Smooth muscle cell (in vitro differentiated cells): ENCODE data around the gene ZNF718. TPM values are rescaled to one million over a fixed set of nuclear protein-coding genes. Genes with fewer than 3 reads are reported as not detected.

ENCODE experiments used
- DNase-seq: peaks from one replicate; lab custom pipeline; 2025; ENCODE audit not compliant: unreplicated experiment; lab: John Stamatoyannopoulos, UW
- H2AFZ ChIP-seq: fragments of 200-600 bp; sonication (generic); 2 replicates; pipeline ENCODE4 v1.6.0; 2016; ENCODE audit warnings: antibody characterized with exemption, low read depth, mild to moderate bottlenecking
- H3F3A ChIP-seq: fragments of 200-600 bp; sonication (generic); 2 replicates; pipeline ENCODE4 v1.6.0; 2017; ENCODE audit warnings: antibody characterized with exemption, low read depth
- H3K27ac ChIP-seq: fragments of 200-600 bp; sonication (generic); 2 replicates; pipeline ENCODE4 v1.5.1; 2016; ENCODE audit warnings: low read depth, mild to moderate bottlenecking
- H3K27me3 ChIP-seq: fragments of 200-600 bp; sonication (generic); 2 replicates; pipeline ENCODE4 v1.6.1; 2016; ENCODE audit warnings: low read depth, mild to moderate bottlenecking
- H3K36me3 ChIP-seq: fragments of 200-600 bp; sonication (generic); 2 replicates; pipeline ENCODE4 v1.5.1; 2016; ENCODE audit warnings: low read depth
- H3K4me1 ChIP-seq: fragments of 200-600 bp; sonication (generic); 2 replicates; pipeline ENCODE4 v1.5.1; 2016; ENCODE audit warnings: low read depth
- H3K4me2 ChIP-seq: fragments of 200-600 bp; sonication (generic); 2 replicates; pipeline ENCODE4 v1.6.0; 2016; ENCODE audit warnings: mild to moderate bottlenecking
- H3K4me3 ChIP-seq: fragments of 200-600 bp; sonication (generic); 2 replicates; pipeline ENCODE4 v1.5.1; 2016; ENCODE audit warnings: mild to moderate bottlenecking
- H3K79me2 ChIP-seq: fragments of 200-600 bp; sonication (generic); 2 replicates; pipeline ENCODE4 v1.6.0; 2016; ENCODE audit warnings: low read depth, mild to moderate bottlenecking
- H3K9ac ChIP-seq: fragments of 200-600 bp; sonication (generic); 2 replicates; pipeline ENCODE4 v1.6.0; 2016; ENCODE audit warnings: low read depth
- H3K9me3 ChIP-seq: fragments of 200-600 bp; sonication (generic); replicated peaks from 2 replicates; pipeline ENCODE4 v1.5.1; 2016; ENCODE audit warnings: low read depth
- H4K20me1 ChIP-seq: fragments of 200-600 bp; sonication (generic); 2 replicates; pipeline ENCODE4 v1.6.0; 2016; ENCODE audit warnings: low read depth
- WGBS: methylation state at CpG from one replicate; pipeline ENCODE4 v1.1.7; 2016; ENCODE audit warnings: low lambda C conversion rate; 5-methylcytosine and 5-hydroxymethylcytosine counted together
- polyA plus RNA-seq: library from polyadenylated mRNA; unstranded; fragments of >200 nt; fragmentation: Nextera tagmentation; extraction: Ambion mirVana; gene quantifications from 2 replicates; pipeline ENCODE4 v1.2.1, GENCODE V29; 2016
- total RNA-seq: library from RNA; depleted of rRNA; stranded (reverse); fragments of >200 nt; gene quantifications from 2 replicates; pipeline ENCODE4 v1.2.3, GENCODE V29; 2014
- TF ChIP-seq, protein P1 (sequence below): fragments of 200-600 bp; sonication (generic); IDR thresholded peaks from 2 replicates; pipeline ENCODE4 v1.5.1; 2017; ENCODE audit warnings: borderline replicate concordance, mild to moderate bottlenecking, antibody characterized with exemption; ENCODE audit not compliant: insufficient read depth, poor library complexity, severe bottlenecking

Gene ZNF718
- total and polyA plus RNA-seq, 2 experiments from 2014 or later: 1.2 to 3.4 TPM

- H4K20me1 ChIP-seq: no peaks in the 10 kb centered on the region
- no peak overlapping the region for H3K4me2 ChIP-seq
- H3K36me3 ChIP-seq: no peaks in the 10 kb centered on the region
- no peak overlapping the region for H3K4me3 ChIP-seq
- no peak overlapping the region for H3K27ac ChIP-seq
- no peak overlapping the region for H3K9ac ChIP-seq
- no peak for DNase-seq
- WGBS: 47% methylated on average over 1 of the region's 1 CpG
- peaks cover 5% of the 10 kb centered on the region for H3K9me3 ChIP-seq
- H2AFZ ChIP-seq: no peak overlapping the region
- H3F3A ChIP-seq: no peaks in the 10 kb centered on the region
- H3K4me1 ChIP-seq: no peaks in the 10 kb centered on the region
- TF ChIP-seq, protein P1, sequence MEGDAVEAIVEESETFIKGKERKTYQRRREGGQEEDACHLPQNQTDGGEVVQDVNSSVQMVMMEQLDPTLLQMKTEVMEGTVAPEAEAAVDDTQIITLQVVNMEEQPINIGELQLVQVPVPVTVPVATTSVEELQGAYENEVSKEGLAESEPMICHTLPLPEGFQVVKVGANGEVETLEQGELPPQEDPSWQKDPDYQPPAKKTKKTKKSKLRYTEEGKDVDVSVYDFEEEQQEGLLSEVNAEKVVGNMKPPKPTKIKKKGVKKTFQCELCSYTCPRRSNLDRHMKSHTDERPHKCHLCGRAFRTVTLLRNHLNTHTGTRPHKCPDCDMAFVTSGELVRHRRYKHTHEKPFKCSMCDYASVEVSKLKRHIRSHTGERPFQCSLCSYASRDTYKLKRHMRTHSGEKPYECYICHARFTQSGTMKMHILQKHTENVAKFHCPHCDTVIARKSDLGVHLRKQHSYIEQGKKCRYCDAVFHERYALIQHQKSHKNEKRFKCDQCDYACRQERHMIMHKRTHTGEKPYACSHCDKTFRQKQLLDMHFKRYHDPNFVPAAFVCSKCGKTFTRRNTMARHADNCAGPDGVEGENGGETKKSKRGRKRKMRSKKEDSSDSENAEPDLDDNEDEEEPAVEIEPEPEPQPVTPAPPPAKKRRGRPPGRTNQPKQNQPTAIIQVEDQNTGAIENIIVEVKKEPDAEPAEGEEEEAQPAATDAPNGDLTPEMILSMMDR: no peak
- H3K79me2 ChIP-seq: no peaks in the 10 kb centered on the region
- H3K27me3 ChIP-seq: no peaks in the 10 kb centered on the region
Observed at GRCh38 chr4:112771-113170, 11.5 kb upstream of the ZNF718 start.

DNA sequence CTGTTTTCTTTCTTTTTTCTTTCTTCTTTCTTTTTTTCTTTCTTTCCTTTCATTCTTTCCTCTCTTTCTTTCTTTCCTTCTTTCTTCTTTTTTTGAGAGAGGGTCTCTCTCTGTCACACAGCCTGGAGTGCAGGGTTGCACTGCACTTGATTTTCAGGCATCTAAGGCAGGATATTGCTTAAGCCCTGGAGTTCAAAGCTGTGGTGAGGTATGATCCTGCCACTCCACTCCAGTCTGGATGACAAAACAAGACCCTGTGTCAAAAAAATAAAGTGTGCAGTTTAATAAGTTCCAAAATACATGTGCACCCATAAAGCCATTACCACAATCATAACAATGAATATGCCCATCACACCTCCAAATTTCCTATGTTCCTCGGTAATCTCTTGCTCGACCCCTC, 10.6 kb upstream of the ZNF718 start:
- no peak for DNase-seq
- TF ChIP-seq, protein P1: no peak
- Histone ChIP-seq H3F3A (no peaks in the 10 kb centered on the region), H3K4me1 (no peaks in the 10 kb centered on the region), H3K27me3 (no peaks in the 10 kb centered on the region), H3K79me2 (no peaks in the 10 kb centered on the region), H3K27ac (no peak overlapping the region), H3K4me3 (no peak overlapping the region), H3K9ac (no peak overlapping the region), H2AFZ (no peak overlapping the region), H3K9me3 (peaks cover 5% of the 10 kb centered on the region), H3K36me3 (no peaks in the 10 kb centered on the region), H3K4me2 (no peak overlapping the region), H4K20me1 (no peaks in the 10 kb centered on the region)
- WGBS: 77% methylated on average over 2 of the region's 2 CpGs

DNA sequence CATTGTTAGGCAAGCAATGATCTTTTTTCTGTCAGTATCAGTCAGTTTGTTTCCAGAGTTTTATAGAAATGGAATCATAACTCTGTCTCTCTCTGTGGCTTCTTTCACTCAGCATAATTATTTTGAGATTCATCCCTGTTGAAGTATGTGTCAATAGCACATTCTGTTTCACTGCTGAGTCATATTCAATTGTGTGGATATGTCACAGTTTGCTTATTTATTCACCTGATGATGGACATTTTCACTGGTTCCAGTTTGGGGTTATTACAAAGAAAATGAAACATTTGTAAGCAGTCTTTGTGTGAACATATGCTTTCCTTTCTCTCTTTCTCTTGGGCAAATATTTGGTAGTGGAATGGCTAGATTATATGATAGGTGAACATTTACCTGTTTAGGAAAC, 10.2 kb upstream of the ZNF718 start:
- no peak for DNase-seq
- Histone ChIP-seq H3K27ac (no peak overlapping the region), H3K9me3 (peaks cover 1% of the 10 kb centered on the region), H3K9ac (no peak overlapping the region), H3K27me3 (no peaks in the 10 kb centered on the region), H3K4me2 (no peak overlapping the region), H3K4me1 (no peaks in the 10 kb centered on the region), H3F3A (no peaks in the 10 kb centered on the region), H3K4me3 (no peak overlapping the region), H2AFZ (no peak overlapping the region), H4K20me1 (no peaks in the 10 kb centered on the region), H3K36me3 (no peaks in the 10 kb centered on the region), H3K79me2 (no peaks in the 10 kb centered on the region)
- TF ChIP-seq, protein P1: no peak

- TF ChIP-seq, protein P1: no peak
- no peak overlapping the region for H3K9ac ChIP-seq
- H3K4me1 ChIP-seq: no peaks in the 10 kb centered on the region
- no peak overlapping the region for H3K4me3 ChIP-seq
- no peak overlapping the region for H3K4me2 ChIP-seq
- no peaks in the 10 kb centered on the region for H3K9me3 ChIP-seq
- no peak overlapping the region for H2AFZ ChIP-seq
- H3K27me3 ChIP-seq: no peaks in the 10 kb centered on the region
- no peaks in the 10 kb centered on the region for H3F3A ChIP-seq
- no peaks in the 10 kb centered on the region for H4K20me1 ChIP-seq
- H3K36me3 ChIP-seq: no peaks in the 10 kb centered on the region
- H3K27ac ChIP-seq: no peak overlapping the region
- no peaks in the 10 kb centered on the region for H3K79me2 ChIP-seq
- WGBS: 79% methylated on average over 1 of the region's 1 CpG
- no peak for DNase-seq
Observed at GRCh38 chr4:116499-116898, 7.8 kb upstream of the ZNF718 start.
